Activated naive CD8-positive, alpha-beta T cell treated with anti-CD3 and anti-CD28 coated beads, Interleukin-2, amount 10 ng/mL, durations not matched to agents 7 days and 5 days (primary cell): ENCODE data around the gene MROH2B. TPM values are rescaled to one million over a fixed set of nuclear protein-coding genes. Genes with fewer than 3 reads are reported as not detected.

Source experiments
- ATAC-seq: fragments of 150-1000 bp; cut with Tn5 transposase; one replicate; pipeline ENCODE4 v1.10.0; 2021; ENCODE audit warnings: low read depth, moderate library complexity
- POLR2A ChIA-PET: fragments of 350-600 bp; sonication (Branson Sonifier 250); formaldehyde crosslinking; loops from one replicate; lab custom pipeline; 2021; ENCODE audit warnings: antibody characterized with exemption; lab: Charles Lee
- DNase-seq: peaks from one replicate; pipeline ENCODE4 v3.0.0; 2021
- H3K27ac Mint-ChIP-seq: one replicate; pipeline ENCODE4 v1.8.0; 2022; ENCODE audit warnings: mild to moderate bottlenecking, mixed read lengths
- H3K27me3 Mint-ChIP-seq: one replicate; pipeline ENCODE4 v1.8.0; 2022; ENCODE audit warnings: mild to moderate bottlenecking, moderate library complexity, mixed read lengths
- H3K36me3 Mint-ChIP-seq: one replicate; pipeline ENCODE4 v1.8.0; 2021; ENCODE audit warnings: mild to moderate bottlenecking, mixed read lengths
- H3K4me1 Mint-ChIP-seq: one replicate; pipeline ENCODE4 v1.8.0; 2021; ENCODE audit warnings: mixed read lengths
- H3K4me3 Mint-ChIP-seq: one replicate; pipeline ENCODE4 v1.8.0; 2022; ENCODE audit warnings: mild to moderate bottlenecking, moderate library complexity, mixed read lengths
- H3K9me3 Mint-ChIP-seq: one replicate; pipeline ENCODE4 v1.8.0; 2021; ENCODE audit warnings: mixed read lengths
- total RNA-seq, 2 experiments: library from RNA; stranded (reverse); gene quantifications; one replicate each; pipeline ENCODE4 v1.2.3, GENCODE V29; 2021

Gene MROH2B
- total RNA-seq, 2 experiments from 2014 or later: not detected

DNA sequence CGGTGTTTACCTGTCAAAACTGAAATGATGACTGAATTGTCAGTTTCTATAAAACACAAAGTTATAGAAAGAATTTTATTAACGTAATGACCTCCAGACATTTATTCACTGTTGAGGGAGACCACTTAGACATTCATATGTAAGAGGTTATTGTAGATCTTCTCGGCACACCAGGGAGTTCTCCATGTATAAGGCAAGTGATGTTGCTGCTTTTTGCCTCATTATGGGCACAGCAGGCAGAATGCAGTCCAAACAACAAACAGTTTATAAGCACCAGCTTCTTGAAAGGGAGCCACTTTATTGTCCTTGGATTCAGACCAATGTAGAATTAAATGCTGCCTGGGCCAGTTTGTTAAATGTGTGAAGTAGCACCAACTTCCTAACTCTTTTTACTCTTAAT is 95.1 kb downstream of the MROH2B start:
- Mint-ChIP-seq H3K27me3 (peaks cover 1% of the 10 kb centered on the region), H3K4me3 (no peak overlapping the region), H3K9me3 (no peaks in the 10 kb centered on the region), H3K27ac (no peak overlapping the region), H3K36me3 (no peaks in the 10 kb centered on the region), H3K4me1 (no peaks in the 10 kb centered on the region)
- POLR2A ChIA-PET: no interaction called here
- ATAC-seq (no peak), DNase-seq (no peak)

DNA sequence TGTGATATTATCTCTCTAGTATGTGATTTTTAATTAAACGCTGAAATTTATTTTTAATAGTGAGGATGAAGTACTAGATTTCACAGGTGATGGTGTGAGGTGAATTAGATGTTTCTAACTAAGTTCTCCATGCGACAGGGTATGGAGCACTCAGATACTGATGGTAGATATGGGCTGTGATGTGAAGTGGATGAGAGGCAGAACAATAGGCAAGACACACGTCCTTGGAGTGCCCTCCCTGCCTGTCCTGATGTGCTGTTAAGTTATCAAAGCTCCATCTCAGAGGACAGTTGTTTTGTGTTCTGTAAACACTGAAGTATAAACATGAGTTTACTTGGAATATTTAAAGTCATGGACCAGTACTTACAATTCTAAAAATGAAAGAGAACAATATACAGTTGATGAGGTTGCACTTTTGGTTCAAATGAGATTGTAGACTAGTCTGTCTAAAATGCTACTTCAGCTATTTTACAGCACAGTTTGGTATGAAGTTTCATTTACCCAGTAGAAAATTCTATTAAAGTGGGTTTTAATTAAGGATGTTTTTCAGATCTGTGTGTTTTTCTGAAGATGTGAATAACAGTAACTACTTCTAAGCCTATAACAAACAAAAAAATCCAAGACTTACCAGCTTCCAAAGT is 97.7 kb downstream of the MROH2B start:
- no peak for DNase-seq
- no peak overlapping the region for H3K4me3 Mint-ChIP-seq
- peaks cover 2% of the 10 kb centered on the region for H3K27me3 Mint-ChIP-seq
- no peaks in the 10 kb centered on the region for H3K36me3 Mint-ChIP-seq
- no peaks in the 10 kb centered on the region for H3K9me3 Mint-ChIP-seq
- ATAC-seq: no peak
- H3K4me1 Mint-ChIP-seq: no peaks in the 10 kb centered on the region
- no peak overlapping the region for H3K27ac Mint-ChIP-seq
- POLR2A ChIA-PET: no interaction called here

DNA sequence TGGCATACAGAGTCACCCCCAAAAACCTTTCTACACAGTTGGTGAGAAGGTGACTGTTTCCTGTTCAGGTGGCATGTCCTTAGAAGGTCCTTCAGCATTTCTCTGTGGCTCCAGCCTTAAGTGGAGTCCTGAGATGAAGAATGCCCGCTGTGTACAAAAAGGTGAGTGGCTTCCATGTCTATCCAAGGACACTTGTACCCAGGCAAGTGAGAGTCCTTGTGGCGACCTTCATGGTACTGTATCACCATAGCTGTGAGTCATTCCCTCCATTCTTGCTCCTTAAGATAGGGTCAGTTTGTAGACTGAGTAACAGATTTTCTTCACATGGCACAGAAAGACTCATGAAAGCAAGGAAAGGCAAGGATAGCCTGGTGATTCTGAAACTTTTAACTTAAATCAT is 98.7 kb downstream of the MROH2B start:
- POLR2A ChIA-PET: no interaction called here
- no peak for ATAC-seq
- Mint-ChIP-seq H3K4me1 (no peaks in the 10 kb centered on the region), H3K9me3 (no peaks in the 10 kb centered on the region), H3K4me3 (no peak overlapping the region), H3K27me3 (peaks cover 2% of the 10 kb centered on the region), H3K36me3 (no peaks in the 10 kb centered on the region), H3K27ac (no peak overlapping the region)
- DNase-seq: no peak

DNA sequence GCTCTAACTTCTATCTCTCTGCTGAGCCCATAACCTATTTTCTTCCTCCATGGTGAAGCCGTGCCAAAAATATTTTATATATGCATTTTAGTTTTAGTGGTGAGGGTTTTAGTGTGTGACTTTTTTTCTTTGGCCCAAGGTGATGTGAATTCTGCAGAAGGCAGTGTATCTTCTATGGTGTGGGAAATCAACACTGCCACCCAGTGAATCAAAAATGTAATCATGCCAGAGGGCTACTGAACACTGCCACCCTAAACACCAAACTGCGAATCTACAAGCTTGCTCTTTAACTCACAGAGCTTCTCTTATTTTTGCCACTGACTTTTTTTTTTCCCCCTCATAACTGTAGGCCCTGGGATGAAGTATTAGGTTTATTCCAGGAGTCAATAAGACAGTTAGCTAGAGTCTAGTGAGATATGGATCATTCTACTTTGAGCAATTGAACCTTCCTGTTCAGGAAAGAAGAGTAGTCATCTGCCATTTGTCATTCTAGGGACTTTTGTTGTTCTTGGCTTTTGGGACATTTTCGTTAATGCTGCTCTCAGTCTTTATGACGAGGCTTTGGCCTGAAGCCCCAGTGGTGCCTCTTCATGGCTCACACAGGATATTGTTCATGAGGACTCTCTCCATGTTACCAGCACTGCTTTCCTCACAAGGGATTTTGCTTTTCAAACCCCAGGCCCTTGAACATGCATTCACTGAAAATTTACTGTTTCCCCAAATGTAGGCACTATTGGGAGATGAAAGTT is 108.8 kb downstream of the MROH2B start:
- Mint-ChIP-seq H3K36me3 (no peaks in the 10 kb centered on the region), H3K9me3 (peaks cover 3% of the 10 kb centered on the region), H3K27me3 (peaks cover 4% of the 10 kb centered on the region), H3K27ac (no peak overlapping the region), H3K4me3 (no peak overlapping the region), H3K4me1 (no peaks in the 10 kb centered on the region)
- DNase-seq: no peak
- ATAC-seq: no peak
- POLR2A ChIA-PET: no interaction called here

DNA sequence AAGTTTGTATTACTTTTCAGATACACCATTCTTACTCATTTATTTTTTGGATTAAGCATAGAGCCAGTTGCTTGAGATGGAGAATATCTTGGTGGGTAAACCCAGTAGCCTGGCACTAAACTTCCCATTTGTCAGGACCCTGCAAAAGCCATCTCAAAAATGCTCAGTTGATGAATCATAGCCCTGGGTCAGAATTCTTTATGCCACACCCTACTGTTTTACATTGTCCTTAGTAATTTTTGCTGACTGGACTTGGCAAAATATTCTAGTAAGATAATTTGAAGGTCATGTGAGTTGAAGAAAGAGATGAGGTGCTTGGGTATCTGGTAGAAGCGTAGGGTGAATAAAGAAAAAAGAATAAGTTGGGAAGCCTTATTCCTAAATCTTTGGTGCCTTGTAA is 111.1 kb downstream of the MROH2B start:
- no peaks in the 10 kb centered on the region for H3K36me3 Mint-ChIP-seq
- POLR2A ChIA-PET: no interaction called here
- H3K4me1 Mint-ChIP-seq: no peaks in the 10 kb centered on the region
- peaks cover 4% of the 10 kb centered on the region for H3K27me3 Mint-ChIP-seq
- H3K9me3 Mint-ChIP-seq: peaks cover 3% of the 10 kb centered on the region
- H3K4me3 Mint-ChIP-seq: no peak overlapping the region
- DNase-seq (no peak), ATAC-seq (no peak)
- no peak overlapping the region for H3K27ac Mint-ChIP-seq

- no peak overlapping the region for H3K4me3 Mint-ChIP-seq
- no peak overlapping the region for H3K27ac Mint-ChIP-seq
- ATAC-seq (no peak), DNase-seq (no peak)
- no peaks in the 10 kb centered on the region for H3K4me1 Mint-ChIP-seq
- H3K27me3 Mint-ChIP-seq: peaks cover 4% of the 10 kb centered on the region
- H3K9me3 Mint-ChIP-seq: peaks cover 1% of the 10 kb centered on the region
- no peaks in the 10 kb centered on the region for H3K36me3 Mint-ChIP-seq
- POLR2A ChIA-PET: no interaction called here
These were observed 112.3 kb downstream of the MROH2B start for GRCh38 chr5:40958811-40959210.

DNA sequence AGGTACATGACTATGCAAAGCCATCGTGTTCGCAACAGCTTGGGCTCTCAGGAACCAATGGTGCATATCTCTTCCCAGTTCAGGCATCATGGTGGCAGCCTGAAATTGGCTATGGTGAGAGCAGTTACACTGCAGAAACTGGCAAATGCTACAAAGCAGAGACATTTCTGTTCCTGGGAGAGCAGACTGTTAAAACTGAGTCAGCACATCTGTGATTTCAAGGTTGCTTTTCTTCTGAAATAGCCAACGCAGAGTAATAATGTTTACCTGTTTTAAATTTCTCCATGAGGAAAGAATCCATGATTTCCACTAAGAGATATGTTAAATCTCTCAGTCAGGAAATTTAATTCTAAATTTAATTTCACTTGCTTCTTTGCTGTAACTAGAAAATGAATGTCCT is 114.1 kb downstream of the MROH2B start:
- DNase-seq (no peak), ATAC-seq (no peak)
- Mint-ChIP-seq H3K36me3 (no peaks in the 10 kb centered on the region), H3K27me3 (peaks cover 4% of the 10 kb centered on the region), H3K27ac (no peak overlapping the region), H3K4me1 (no peaks in the 10 kb centered on the region), H3K4me3 (no peak overlapping the region), H3K9me3 (peaks cover 1% of the 10 kb centered on the region)
- POLR2A ChIA-PET: no interaction called here

- H3K4me3 Mint-ChIP-seq: no peak overlapping the region
- H3K27ac Mint-ChIP-seq: no peak overlapping the region
- no peaks in the 10 kb centered on the region for H3K4me1 Mint-ChIP-seq
- no peaks in the 10 kb centered on the region for H3K36me3 Mint-ChIP-seq
- no peak for ATAC-seq
- peaks cover 1% of the 10 kb centered on the region for H3K9me3 Mint-ChIP-seq
- peaks cover under 1% of the 10 kb centered on the region for H3K27me3 Mint-ChIP-seq
- no peak for DNase-seq
- POLR2A ChIA-PET: interaction anchor here (0.6 kb wide), 1 partner anchor 26 kb away, joined by 3 read pairs; no protein-coding TSS in a partner anchor
These were observed 115.8 kb downstream of the MROH2B start for GRCh38 chr5:40955313-40955712.

Other genes starting within 250 kb of the MROH2B start
- 1,000 to 10,000 TPM; 1,700 to 1,758 TPM for gene RPL37, start 236.1 kb downstream of the MROH2B start, total RNA-seq
- gene CARD6, start 230.0 kb downstream of the MROH2B start, total RNA-seq: 1 to 10 TPM; 3.5 to 4.4 TPM
- gene C7, start 161.8 kb downstream of the MROH2B start, total RNA-seq: not detected
- gene C6, start 142.2 kb upstream of the MROH2B start, total RNA-seq: not detected